GM21528 (cell line): ENCODE results near the gene MADCAM1.

ENCODE experiments used
- ATAC-seq: cut with Tn5 transposase; IDR thresholded peaks from one replicate; pipeline ENCODE4 v1.9.1; 2021; ENCODE audit warnings: mild to moderate bottlenecking, moderate library complexity; ENCODE audit not compliant: unreplicated experiment, low FRiP score

Gene MADCAM1

GRCh38 chr19:531009-531752, 34.9 kb downstream of the MADCAM1 start:
- ATAC-seq, result peak; percentile 66

GRCh38 chr19:531753-532560, 35.7 kb downstream of the MADCAM1 start, which contains the start of gene CDC34:
Gene CDC34 (plus strand): TSS chr19:531760. CDS start chr19:531932, 172 bp downstream.
- ATAC-seq, result peak; percentile 8

GRCh38 chr19:532561-533363, 36.5 kb downstream of the MADCAM1 start:
- peak; percentile 3 for ATAC-seq

GRCh38 chr19:533364-534058, 37.2 kb downstream of the MADCAM1 start:
- ATAC-seq, result no peak

GRCh38 chr19:534088-534487, 37.8 kb downstream of the MADCAM1 start:
- ATAC-seq, result no peak

- ATAC-seq, result no peak
Observed at GRCh38 chr19:535017-535835, 38.9 kb downstream of the MADCAM1 start.

GRCh38 chr19:536031-536880, 40.0 kb downstream of the MADCAM1 start:
- ATAC-seq, result no peak

GRCh38 chr19:536881-537404, 40.7 kb downstream of the MADCAM1 start:
- ATAC-seq, result no peak

- ATAC-seq, result no peak
Observed at GRCh38 chr19:538641-539428, 42.5 kb downstream of the MADCAM1 start.

GRCh38 chr19:539429-540030, 43.2 kb downstream of the MADCAM1 start:
- ATAC-seq, result no peak

- no peak for ATAC-seq
Observed at GRCh38 chr19:540867-541637, 44.8 kb downstream of the MADCAM1 start.

- no peak for ATAC-seq
Observed at GRCh38 chr19:541699-542098, 45.4 kb downstream of the MADCAM1 start.

- ATAC-seq, result no peak
Observed at GRCh38 chr19:542173-542866, 46.0 kb downstream of the MADCAM1 start.

GRCh38 chr19:543910-544608, 47.8 kb downstream of the MADCAM1 start, which contains the start of gene GZMM:
Gene GZMM (plus strand): TSS chr19:544053. CDS start chr19:544072, 19 bp downstream.
- no peak for ATAC-seq

GRCh38 chr19:547117-547516, 50.8 kb downstream of the MADCAM1 start:
- ATAC-seq, result no peak
